Esophagus squamous epithelium (tissue), 5 donors: ENCODE measurements around the gene PLEKHA7. TPM values are rescaled to one million over a fixed set of nuclear protein-coding genes. Genes with fewer than 3 reads are reported as not detected.

ENCODE experiments used
- DNase-seq: peaks from one replicate; lab custom pipeline; 2025; lab: John Stamatoyannopoulos, UW
- H3K27ac ChIP-seq, 4 donors: fragments of 200-600 bp; sonication (generic); one replicate each; pipeline ENCODE4 v1.5.1; 2016 to 2019; ENCODE audit warnings: mild to moderate bottlenecking in 1 of 4
- H3K27me3 ChIP-seq, 4 donors: fragments of 200-600 bp; sonication (generic); 1 replicate in 3 of 4; 2 replicates in 1 of 4; pipeline versions ENCODE4 v1.5.1 to v1.6.0; 2017 to 2021; ENCODE audit warnings: antibody characterized with exemption in 1 of 4
- H3K36me3 ChIP-seq, 3 donors: fragments of 200-600 bp; sonication (generic); one replicate each; pipeline ENCODE4 v1.5.1; 2016 to 2019
- H3K4me1 ChIP-seq, 3 donors: fragments of 200-600 bp; sonication (generic); one replicate each; pipeline ENCODE4 v1.5.1; 2017 to 2019
- H3K4me3 ChIP-seq, 4 donors: fragments of 200-600 bp; sonication (generic); 1 replicate in 3 of 4; 2 replicates in 1 of 4; pipeline ENCODE4 v1.5.1; 2016 to 2019; ENCODE audit warnings: mild to moderate bottlenecking in 2 of 4, moderate library complexity in 1 of 4
- H3K9me3 ChIP-seq, 3 donors: fragments of 200-600 bp; sonication (generic); one replicate each; pipeline ENCODE4 v1.5.1; 2016 to 2019
- POLR2A ChIP-seq, 4 donors: fragments of 450-650 bp; IDR thresholded peaks; one replicate each; pipeline ENCODE4 v1.6.1; 2017; ENCODE audit warnings: antibody characterized with exemption in 4 of 4, mild to moderate bottlenecking in 4 of 4, moderate library complexity in 3 of 4
- WGBS, 2 donors: methylation state at CpG; one replicate each; pipeline ENCODE4 v1.1.5; 2018; 5-methylcytosine and 5-hydroxymethylcytosine counted together
- intact Hi-C: fragments of 100-400 bp; cut with DNase I; formaldehyde crosslinking; loops from one replicate; pipeline ENCODE4 v1.15.0; 2022
- total RNA-seq, 4 donors: library from RNA; depleted of rRNA; stranded (reverse); fragments of >200 nt; gene quantifications; one replicate each; pipeline ENCODE4 v1.1.0, GENCODE V29; 2016
- TF ChIP-seq, protein P1 (sequence below), 6 experiments: fragments of 450-650 bp in 4 of 6; fragments of 200-600 bp in 2 of 6; sonication (generic) in 2 of 6; IDR thresholded peaks; one replicate each; pipeline ENCODE4 v1.5.1; 2016 to 2019; ENCODE audit warnings: antibody characterized with exemption in 6 of 6, mild to moderate bottlenecking in 4 of 6, moderate library complexity in 4 of 6
- donor health status: DM: yes; HTN: yes; CAD: no.

PLEKHA7 gene
- total RNA-seq, 4 donors from 2014 or later = 49.8 to 129 (median 59.3) TPM

DNA sequence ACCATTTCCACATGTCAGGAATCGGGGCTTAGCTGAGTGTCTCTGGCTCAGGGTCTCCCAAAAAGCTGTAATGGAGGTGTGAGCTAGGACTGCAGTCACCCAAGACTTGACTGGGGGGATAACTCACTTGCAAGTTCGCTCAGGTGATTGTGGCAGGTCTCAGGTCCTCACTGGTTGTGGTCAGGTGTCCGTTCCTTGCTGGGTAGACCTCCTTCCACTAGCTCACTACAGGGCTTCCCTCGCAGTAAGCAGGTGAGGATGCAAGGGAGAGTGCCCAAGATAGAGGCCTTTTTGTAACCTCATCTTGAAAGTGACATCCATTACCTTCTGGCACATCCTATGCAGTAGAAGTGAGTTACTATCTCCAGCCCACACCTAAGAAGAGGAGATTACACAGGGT is 246.3 kb downstream of the PLEKHA7 start:
- Histone ChIP-seq H3K9me3 (no peaks in the 10 kb centered on the region), H3K36me3 (no peaks in the 10 kb centered on the region), H3K4me3 (no peak overlapping the region), H3K27me3 (peaks cover 0 to 27% (median 0%) of the 10 kb centered on the region in 4 donors), H3K4me1 (peaks cover 0 to 6% (median 0%) of the 10 kb centered on the region in 3 donors), H3K27ac (no peak overlapping the region)
- no peak for TF ChIP-seq POLR2A (IDR thresholded peaks at IDR 0.05)
- TF ChIP-seq, protein P1, sequence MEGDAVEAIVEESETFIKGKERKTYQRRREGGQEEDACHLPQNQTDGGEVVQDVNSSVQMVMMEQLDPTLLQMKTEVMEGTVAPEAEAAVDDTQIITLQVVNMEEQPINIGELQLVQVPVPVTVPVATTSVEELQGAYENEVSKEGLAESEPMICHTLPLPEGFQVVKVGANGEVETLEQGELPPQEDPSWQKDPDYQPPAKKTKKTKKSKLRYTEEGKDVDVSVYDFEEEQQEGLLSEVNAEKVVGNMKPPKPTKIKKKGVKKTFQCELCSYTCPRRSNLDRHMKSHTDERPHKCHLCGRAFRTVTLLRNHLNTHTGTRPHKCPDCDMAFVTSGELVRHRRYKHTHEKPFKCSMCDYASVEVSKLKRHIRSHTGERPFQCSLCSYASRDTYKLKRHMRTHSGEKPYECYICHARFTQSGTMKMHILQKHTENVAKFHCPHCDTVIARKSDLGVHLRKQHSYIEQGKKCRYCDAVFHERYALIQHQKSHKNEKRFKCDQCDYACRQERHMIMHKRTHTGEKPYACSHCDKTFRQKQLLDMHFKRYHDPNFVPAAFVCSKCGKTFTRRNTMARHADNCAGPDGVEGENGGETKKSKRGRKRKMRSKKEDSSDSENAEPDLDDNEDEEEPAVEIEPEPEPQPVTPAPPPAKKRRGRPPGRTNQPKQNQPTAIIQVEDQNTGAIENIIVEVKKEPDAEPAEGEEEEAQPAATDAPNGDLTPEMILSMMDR (IDR thresholded peaks at IDR 0.05) = no peak
- 62 to 83% methylated on average over 3 of the region's 4 CpGs for WGBS, 2 donors
- no peak for DNase-seq
- intact Hi-C loops = no loop called here

DNA sequence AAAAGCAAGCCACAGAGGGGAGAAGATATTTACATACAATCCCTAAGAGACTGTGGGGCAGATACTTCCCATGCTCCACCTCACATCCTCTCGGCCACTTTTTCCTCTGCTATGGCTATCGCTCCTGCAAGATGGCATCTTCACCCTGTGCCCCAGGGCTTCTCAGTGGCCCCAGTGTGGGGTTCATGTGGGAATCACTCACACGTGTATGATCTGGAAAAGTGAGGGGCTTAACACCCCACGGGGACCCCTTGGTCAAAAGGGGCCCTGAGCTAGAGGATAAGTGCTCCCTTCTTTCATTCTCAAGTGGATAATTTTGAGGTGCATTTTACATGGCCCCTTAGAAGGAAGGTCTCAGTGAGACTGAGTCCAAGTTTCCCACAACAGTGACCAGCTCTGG is 247.1 kb downstream of the PLEKHA7 start:
- Histone ChIP-seq H3K27ac (no peak overlapping the region), H3K9me3 (no peaks in the 10 kb centered on the region), H3K4me1 (peaks cover 0 to 6% (median 0%) of the 10 kb centered on the region in 3 donors), H3K4me3 (no peak overlapping the region), H3K36me3 (no peaks in the 10 kb centered on the region), H3K27me3 (peaks cover 0 to 24% (median 0%) of the 10 kb centered on the region in 4 donors)
- 77 to 84% methylated on average over 2 to 3 of the region's 4 CpGs for WGBS, 2 donors
- intact Hi-C loops = no loop called here
- no peak for TF ChIP-seq POLR2A (IDR thresholded peaks at IDR 0.05)
- TF ChIP-seq, protein P1 (IDR thresholded peaks at IDR 0.05) = no peak
- DNase-seq = no peak

DNA sequence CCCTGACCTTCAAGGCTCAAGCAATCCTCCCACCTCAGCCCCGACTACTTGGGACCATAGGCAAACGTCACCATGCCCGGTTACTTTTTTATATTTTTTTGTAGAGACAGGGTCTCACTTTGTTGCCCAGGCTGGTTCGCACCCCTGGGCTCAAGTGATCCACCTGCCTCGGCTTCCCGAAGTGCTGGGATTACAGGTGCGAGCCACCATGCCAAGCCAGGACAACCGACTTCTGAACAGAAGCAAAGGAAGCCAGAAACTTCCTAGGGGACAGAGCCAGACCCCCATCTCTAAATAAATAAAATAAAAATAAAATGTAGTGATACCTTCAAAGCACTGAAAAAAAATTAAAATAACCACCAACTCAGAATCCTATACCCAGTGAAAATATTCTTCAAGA is 249.3 kb downstream of the PLEKHA7 start:
- TF ChIP-seq POLR2A (IDR thresholded peaks at IDR 0.05) = no peak
- TF ChIP-seq, protein P1 (IDR thresholded peaks at IDR 0.05) = no peak
- Histone ChIP-seq H3K27me3 (peaks cover 0 to 12% (median 0%) of the 10 kb centered on the region in 4 donors), H3K36me3 (no peaks in the 10 kb centered on the region), H3K27ac (no peak overlapping the region), H3K4me1 (peaks cover 0 to 6% (median 0%) of the 10 kb centered on the region in 3 donors), H3K9me3 (no peaks in the 10 kb centered on the region), H3K4me3 (no peak overlapping the region)
- 83 to 93% methylated on average over 7 of the region's 8 CpGs for WGBS, 2 donors
- intact Hi-C loops = no loop called here
- DNase-seq = no peak

DNA sequence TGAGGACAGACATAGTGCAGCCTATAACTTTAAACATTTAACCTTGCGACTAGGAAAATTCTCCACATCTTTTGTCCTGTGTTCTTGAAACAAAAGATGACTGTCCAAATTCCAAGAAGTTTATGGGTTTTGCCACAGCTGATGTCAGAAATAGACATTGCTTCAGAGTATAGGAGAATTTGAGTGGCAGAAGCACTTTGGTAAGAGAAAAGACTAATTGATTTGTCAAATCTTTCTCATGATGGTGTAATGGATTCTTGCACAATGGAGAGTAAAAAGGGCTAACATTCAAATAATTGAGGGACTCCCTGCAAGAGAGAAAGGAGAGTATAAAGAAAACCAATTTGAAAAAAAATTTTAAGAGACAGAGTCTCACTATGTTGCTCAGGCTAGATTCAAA is 250.5 kb downstream of the PLEKHA7 start:
- no peak for DNase-seq
- WGBS, 2 donors = 85 to 100% methylated on average over 1 of the region's 1 CpG
- Histone ChIP-seq H3K36me3 (peaks cover 0 to 4% (median 0%) of the 10 kb centered on the region in 3 donors), H3K9me3 (no peaks in the 10 kb centered on the region), H3K27ac (no peak overlapping the region), H3K4me3 (no peak overlapping the region), H3K4me1 (no peaks in the 10 kb centered on the region), H3K27me3 (peaks cover 0 to 12% (median 0%) of the 10 kb centered on the region in 4 donors)
- intact Hi-C loops = no loop called here
- TF ChIP-seq, protein P1 (IDR thresholded peaks at IDR 0.05) = no peak
- no peak for TF ChIP-seq POLR2A (IDR thresholded peaks at IDR 0.05)

DNA sequence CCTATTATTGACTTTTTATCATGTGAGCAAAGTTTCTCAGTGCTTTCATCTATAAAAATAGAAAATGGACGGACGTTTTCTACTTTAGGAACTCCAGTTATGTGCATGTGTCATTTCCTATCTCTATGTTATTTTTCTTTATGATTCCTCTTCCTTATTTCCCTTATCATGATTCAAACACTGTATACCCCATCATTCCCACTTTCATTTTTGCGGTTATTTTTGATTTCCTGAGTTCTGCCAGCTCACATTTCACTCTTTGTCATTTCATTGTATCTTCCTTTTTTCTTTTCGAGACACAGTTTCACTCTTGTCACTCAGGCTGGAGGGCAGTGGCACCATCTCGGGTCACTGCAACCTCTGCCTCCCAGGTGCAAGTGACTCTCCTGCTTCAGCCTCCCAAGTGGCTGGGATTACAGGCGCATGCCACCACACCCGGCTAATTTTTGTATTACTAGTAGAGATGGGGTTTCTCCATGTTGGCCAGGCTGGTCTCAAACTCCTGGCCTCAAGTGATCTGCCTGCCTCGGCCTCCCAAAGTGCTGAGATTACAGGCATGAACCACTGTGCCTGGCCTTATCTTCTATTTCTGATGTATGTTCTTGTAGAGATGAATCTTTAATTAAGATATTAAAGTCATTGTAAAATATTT is 254.2 kb downstream of the PLEKHA7 start:
- Histone ChIP-seq H3K36me3 (peaks cover 0 to 41% (median 2%) of the 10 kb centered on the region in 3 donors), H3K4me3 (no peak overlapping the region), H3K27ac (no peak overlapping the region), H3K4me1 (no peaks in the 10 kb centered on the region), H3K9me3 (no peaks in the 10 kb centered on the region), H3K27me3 (no peaks in the 10 kb centered on the region)
- intact Hi-C loops = no loop called here
- no peak for TF ChIP-seq POLR2A (IDR thresholded peaks at IDR 0.05)
- TF ChIP-seq, protein P1 (IDR thresholded peaks at IDR 0.05) = no peak
- WGBS, 2 donors = 64 to 74% methylated on average over 8 of the region's 8 CpGs
- DNase-seq = no peak
